ENCODE results near the gene GTF2IRD2.
"Not testable (repeated sequence)": the region's sequence is repeated elsewhere in the genome, so short reads cannot be mapped to it uniquely, and the experiment has no call there.

The GTF2IRD2 gene

DNA sequence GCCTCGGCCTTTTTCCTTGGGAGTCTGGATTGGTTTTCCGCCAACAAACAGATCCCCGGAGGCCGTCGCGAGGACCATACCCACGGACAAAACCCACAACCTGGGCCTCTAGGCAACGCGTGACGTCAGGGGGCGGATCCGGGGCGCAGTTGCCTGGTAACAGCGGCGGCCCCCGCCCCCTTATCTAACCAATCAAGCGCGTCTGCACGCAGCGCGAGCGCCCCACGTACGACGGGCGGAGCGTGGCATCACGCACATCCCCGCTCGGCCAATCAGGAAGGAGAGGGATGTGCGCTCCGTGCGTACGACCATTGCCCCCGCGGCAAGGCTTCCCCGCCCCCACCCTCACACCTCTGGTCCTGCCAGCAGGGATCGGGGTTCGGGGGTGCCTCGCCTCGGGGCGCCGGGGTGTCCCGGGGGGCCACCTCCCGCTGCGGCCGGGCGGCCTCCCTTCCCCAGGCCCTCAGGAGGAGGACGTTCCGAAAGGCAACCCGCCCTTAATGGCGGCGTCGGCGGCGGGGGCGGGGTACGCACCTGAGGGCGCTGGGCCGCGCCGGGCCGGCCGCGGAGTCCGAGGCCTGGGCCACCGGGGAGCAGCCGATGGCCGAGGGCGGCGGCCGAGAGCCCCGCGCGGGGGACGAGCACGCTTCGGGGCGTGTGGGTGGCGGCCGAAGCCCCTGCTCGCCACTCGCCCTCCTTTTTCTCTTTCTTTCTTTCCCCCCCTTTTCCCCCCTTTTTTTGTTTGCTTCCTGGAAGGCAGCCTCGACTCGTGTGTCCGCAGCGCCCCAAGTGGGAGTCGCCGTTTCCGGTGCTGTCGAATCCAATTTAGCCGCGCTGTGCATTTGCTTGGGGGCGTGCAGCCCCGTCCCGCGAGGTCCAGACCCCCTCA lies at the start of gene GTF2IRD2:
Gene GTF2IRD2 (minus strand): TSS at position 773 of the 889 bp plus-strand sequence. CDS start 15,227 bp downstream, outside the sequence.
- not testable (repeated sequence) for DNase-seq

- peak; percentile 72 for DNase-seq
Measured at GRCh38 chr7:74890158-74891123, 39.0 kb upstream of the GTF2IRD2 start.

DNA sequence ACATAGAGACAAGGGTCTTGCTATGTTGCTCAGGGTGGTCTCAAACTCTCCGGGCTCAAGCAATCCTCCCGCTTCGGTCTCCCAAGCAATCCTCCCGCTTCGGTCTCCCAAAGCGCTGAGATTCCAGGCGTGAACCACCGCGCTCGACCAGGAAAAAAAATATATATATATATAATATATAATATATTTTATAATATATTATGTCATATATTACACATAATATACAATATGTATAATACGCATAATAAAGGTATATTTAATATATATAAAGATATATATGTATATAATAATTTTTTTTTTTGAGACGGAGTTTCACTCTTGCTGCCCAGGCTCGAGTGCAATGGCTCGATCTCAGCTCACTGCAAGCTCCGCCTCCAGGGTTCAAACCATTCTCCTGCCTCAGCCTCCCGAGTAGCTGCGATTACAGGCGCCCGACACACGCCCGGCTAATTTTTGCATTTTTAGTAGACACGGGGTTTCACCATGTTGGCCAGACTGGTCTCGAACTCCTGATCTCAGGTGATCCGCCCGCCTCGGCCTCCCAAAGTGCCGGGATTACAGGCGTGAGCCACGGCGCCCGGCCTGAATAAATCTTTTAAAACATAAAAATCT lies 38.2 kb upstream of the GTF2IRD2 start:
- not testable (repeated sequence) for DNase-seq

- DNase-seq = not testable (repeated sequence)
Measured at GRCh38 chr7:74885295-74885694, 33.9 kb upstream of the GTF2IRD2 start.

DNA sequence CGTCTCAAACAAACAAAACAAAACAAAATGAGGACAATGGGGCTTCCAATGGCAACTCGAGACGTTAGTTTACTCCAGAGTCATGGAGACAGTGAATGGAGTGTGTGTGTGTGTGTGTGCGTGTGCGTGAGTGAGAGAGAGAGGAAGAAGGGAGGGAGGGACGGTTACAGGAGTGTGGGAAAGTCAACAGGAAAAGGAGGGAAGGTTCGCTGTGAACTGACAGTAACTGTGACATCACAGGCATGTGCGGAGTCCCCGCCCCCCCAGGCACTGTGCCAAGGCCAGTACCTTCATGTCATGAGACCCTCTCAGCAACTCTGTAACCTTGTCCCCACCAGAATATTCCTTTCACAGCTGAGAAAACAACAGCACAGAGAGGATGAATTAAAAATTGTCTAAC lies 30.7 kb upstream of the GTF2IRD2 start:
- DNase-seq = not testable (repeated sequence)

DNA sequence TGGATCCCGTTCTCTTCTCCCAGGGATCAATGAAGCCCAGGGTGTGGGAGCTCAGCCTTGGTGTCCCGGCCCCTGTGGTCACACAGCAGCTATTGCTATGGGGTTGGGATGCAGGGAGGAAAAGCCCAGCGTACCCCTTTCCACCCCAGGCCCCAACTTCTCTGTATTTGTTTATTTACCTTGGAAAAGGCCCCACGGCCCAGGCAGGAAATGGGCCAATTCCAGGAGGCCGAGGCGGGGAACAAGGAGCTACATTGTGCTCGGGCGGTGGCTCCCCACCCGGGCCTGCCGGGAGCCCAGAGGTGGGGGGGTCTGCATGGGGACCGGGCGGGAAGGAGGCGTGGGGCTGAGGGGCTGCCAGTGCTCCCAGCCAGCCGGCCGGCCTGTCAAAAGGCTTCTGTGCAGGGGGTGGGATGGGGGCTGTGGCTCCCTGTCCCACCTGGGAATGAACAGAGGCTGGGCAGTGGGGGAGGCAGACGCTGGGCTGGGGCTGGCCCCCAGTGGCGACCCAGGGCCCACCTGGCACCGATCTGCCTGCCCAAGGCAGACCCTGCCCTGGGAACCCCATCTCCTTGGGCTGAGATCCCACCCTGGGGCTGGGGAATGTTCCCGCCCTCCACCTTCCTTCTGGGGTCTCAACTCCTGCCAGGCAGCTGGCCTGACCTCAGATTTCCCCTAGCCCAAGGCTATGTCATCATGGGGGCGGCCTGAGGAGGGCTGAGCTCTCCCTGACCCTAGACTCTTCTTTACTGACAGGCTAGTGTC lies 23.5 kb upstream of the GTF2IRD2 start:
- DNase-seq = not testable (repeated sequence)

GRCh38 chr7:74874104-74874747 lies 22.8 kb upstream of the GTF2IRD2 start:
- DNase-seq = not testable (repeated sequence)

GRCh38 chr7:74872542-74872941 lies 21.1 kb upstream of the GTF2IRD2 start:
- DNase-seq = not testable (repeated sequence)

- DNase-seq = not testable (repeated sequence)
Measured at GRCh38 chr7:74865777-74866176, 14.4 kb upstream of the GTF2IRD2 start.

DNA sequence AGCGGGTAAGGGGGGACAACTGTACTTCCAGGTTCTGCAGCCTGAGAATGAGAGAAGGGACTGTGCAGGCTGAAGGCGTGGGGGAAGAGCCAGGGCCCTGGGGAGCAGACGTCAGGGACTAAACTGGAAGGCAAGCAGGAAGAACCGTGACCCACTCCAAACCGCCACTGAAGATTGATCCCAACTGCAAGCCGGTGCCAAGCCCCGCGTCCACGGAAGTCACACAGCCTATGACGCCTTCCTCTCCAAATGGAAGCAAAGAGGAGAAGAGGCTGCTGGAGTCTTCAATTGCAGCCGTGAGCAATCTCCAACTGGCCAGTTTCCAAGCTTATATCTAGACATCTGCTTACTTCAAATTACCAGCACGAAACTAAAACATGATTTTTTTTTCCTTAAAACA lies 1.6 kb downstream of the GTF2IRD2 start:
- not testable (repeated sequence) for DNase-seq

GRCh38 chr7:74830411-74830810 lies 21.0 kb downstream of the GTF2IRD2 start:
- DNase-seq = not testable (repeated sequence)

DNA sequence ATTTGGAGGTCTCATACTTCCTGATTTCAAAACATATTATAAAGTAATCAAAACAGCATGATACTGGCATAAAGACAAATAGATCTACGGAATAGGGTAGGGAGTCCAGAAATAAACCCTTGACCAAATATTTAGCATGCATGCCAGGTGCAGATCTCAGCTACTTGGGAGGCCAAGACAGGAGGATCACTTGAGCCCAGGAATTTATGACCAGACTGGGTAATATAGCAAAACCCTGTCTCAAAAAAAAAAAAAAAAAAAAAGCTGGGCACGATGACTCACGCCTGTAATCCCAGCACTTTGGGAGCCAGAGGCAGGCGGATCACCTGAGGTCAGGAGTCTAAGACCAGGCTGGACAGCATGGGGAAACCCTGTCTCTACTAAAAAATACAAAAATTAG lies 21.4 kb downstream of the GTF2IRD2 start:
- DNase-seq = not testable (repeated sequence)

- DNase-seq = not testable (repeated sequence)
Measured at GRCh38 chr7:74821259-74821658, 30.1 kb downstream of the GTF2IRD2 start.

DNA sequence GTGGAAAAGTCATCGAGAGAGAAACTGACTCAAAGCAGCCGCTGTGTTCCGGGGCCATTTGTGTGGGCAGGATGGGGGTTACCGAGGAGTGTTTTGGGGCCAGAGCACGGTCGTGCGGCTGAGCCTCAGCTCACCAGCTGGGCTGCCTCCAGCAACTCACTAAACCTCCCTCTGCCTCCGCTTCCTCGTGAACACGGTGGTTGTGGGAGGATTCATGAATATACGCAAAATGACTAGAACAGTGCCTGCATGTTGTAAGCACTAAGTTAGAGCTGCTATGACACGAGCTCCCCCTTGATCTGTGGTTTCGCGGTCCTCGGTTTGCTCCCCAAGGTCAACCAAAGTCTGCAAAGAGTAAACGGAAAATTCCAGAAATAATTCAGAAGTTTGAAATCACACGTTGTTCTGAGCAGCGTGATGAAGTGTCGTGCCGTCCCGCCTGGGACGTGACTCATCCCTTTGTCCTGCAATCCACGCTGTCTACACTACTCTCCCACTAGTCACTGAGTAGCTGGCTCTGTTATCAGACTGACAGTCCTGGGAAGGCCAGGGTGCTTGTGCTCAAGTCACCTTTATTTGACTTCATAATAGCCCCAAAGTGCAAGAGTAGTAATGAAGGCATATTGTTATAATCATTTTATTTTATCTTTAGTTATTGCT lies 31.1 kb downstream of the GTF2IRD2 start:
- not testable (repeated sequence) for DNase-seq

DNA sequence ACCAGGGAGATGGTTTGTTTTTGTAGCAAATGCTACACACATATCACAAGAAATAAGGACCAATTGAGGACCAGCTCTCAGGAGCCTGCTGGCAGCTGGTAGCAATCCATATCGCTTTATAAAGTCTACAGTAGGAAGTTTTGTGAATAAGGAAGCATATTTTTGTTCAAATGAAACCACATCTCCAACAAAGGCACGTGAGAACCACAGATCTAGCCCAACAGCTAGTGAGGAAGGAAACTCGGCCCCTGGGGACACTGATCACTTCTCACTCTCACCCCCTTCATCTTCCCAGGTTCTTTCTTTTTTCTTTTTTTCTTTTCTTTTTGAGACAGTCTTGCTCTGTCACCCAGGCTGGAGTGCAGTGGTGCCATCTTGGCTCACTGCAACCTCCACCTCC lies 35.5 kb downstream of the GTF2IRD2 start:
- not testable (repeated sequence) for DNase-seq

DNA sequence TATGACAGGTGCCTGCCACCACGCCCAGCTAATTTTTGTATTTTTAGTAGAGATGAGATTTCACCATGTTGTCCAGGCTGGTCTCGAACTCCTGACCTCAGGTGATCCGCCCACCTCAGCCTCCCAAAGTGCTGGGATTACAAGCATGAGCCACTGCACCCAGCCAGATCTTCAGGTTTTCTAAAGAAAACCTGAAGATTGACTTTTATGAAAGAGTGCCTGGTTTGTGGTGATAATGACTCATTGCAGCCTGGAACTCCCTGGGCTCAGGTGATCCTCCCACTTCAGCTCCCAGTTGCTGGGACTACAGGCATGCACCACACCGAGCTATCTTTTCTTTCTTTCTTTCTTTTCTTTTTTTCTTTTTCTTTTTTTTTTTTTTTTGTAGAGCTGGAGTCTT lies 52.8 kb downstream of the GTF2IRD2 start:
- DNase-seq = not testable (repeated sequence)

- not testable (repeated sequence) for DNase-seq
Measured at GRCh38 chr7:74797848-74798622, 53.4 kb downstream of the GTF2IRD2 start.

DNA sequence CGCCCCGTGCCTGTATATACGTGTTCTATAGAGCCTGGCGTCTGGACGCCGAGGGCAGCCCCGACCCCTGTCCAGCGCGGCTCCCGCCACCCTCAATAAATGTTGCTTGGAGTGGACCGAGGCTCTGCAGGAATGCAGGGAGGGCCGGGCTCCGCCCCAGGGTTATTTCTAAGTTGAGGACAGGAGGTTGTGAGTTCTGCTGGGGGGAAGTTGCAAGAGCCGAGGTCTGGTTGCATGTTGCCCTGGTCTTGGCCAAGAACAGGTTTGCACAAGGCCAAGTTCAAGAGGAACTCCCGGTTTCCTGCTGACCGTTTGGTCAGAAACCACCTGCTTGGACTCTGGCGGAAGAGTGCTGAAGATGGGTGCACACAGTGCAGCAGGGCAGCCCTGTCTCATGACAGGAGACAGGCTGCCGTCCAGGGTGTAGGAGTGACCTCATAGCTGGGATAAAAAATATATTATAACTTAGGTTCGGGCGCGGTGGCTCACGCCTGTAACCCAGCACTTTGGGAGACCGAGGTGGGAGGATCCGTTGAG lies 62.1 kb downstream of the GTF2IRD2 start:
- not testable (repeated sequence) for DNase-seq

GRCh38 chr7:74788369-74789150 lies 62.8 kb downstream of the GTF2IRD2 start:
- peak; percentile 78 for DNase-seq

Data from NCI-H2107 (cell line).